Endothelial cell of umbilical vein (primary cell): Measurements from ENCODE around the gene EDRF1.

Experiments used
- EZH2 ChIP-seq: IDR thresholded peaks from 2 replicates; pipeline ENCODE4 v1.6.1; 2012; ENCODE audit warnings: borderline replicate concordance, low read depth, mild to moderate bottlenecking, moderate library complexity, low read length, inconsistent platforms; ENCODE audit not compliant: severe bottlenecking
- POLR2A ChIP-seq: IDR thresholded peaks from 2 replicates; pipeline ENCODE4 v1.6.1; 2012; ENCODE audit warnings: low read depth, mild to moderate bottlenecking, control low read depth, low read length
- POLR2AphosphoS5 ChIP-seq: IDR thresholded peaks from 2 replicates; pipeline ENCODE4 v1.6.1; 2012; ENCODE audit warnings: low read depth, mild to moderate bottlenecking, control low read depth, low read length, moderate library complexity; ENCODE audit not compliant: insufficient read depth
- TF ChIP-seq, protein P1 (sequence below), 2 donors: IDR thresholded peaks; 1 replicate in 1 of 2; 2 replicates in 1 of 2; pipeline ENCODE4 v1.5.1; 2011; ENCODE audit warnings: low read length in 2 of 2, mild to moderate bottlenecking in 2 of 2, moderate library complexity in 2 of 2, control low read depth in 1 of 2, inconsistent platforms in 1 of 2, low read depth in 1 of 2; ENCODE audit not compliant: insufficient read depth in 1 of 2; ENCODE audit errors: extremely low read depth in 1 of 2

DNA sequence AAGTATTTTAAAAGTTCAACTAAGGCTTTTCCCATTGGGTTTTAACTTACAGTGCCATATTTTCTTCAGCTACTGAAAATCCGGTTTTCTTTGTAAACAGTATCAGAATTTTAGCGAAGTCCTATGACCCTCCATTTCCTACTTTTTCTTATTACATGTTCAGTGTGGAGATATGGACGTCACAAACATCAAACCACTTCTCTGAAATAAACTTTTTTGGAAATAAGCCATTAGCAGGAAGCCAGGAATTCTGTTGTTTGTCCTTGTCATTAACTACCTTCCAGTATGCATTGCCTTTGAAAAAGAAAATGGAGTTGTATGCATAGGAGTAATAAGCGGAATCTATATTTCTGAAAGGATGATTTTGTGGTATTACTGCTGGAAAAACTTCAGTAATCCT is 47.0 kb downstream of the EDRF1 start:
- TF ChIP-seq, protein P1, sequence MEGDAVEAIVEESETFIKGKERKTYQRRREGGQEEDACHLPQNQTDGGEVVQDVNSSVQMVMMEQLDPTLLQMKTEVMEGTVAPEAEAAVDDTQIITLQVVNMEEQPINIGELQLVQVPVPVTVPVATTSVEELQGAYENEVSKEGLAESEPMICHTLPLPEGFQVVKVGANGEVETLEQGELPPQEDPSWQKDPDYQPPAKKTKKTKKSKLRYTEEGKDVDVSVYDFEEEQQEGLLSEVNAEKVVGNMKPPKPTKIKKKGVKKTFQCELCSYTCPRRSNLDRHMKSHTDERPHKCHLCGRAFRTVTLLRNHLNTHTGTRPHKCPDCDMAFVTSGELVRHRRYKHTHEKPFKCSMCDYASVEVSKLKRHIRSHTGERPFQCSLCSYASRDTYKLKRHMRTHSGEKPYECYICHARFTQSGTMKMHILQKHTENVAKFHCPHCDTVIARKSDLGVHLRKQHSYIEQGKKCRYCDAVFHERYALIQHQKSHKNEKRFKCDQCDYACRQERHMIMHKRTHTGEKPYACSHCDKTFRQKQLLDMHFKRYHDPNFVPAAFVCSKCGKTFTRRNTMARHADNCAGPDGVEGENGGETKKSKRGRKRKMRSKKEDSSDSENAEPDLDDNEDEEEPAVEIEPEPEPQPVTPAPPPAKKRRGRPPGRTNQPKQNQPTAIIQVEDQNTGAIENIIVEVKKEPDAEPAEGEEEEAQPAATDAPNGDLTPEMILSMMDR (IDR thresholded peaks at IDR 0.05; ENCODE audit: extremely low read depth in 1 of 2, insufficient read depth in 1 of 2, low read depth in 1 of 2, low read length in 2 of 2), result no peak
- TF ChIP-seq POLR2AphosphoS5, result no peak
- TF ChIP-seq EZH2, result no peak
- no peak for TF ChIP-seq POLR2A
